Measurements from ENCODE around the gene SMIM38. TPM values are rescaled to one million over a fixed set of nuclear protein-coding genes. Genes with fewer than 3 reads are reported as not detected.

Gene SMIM38
- total RNA-seq, 1 donor: under 0.01 TPM

DNA sequence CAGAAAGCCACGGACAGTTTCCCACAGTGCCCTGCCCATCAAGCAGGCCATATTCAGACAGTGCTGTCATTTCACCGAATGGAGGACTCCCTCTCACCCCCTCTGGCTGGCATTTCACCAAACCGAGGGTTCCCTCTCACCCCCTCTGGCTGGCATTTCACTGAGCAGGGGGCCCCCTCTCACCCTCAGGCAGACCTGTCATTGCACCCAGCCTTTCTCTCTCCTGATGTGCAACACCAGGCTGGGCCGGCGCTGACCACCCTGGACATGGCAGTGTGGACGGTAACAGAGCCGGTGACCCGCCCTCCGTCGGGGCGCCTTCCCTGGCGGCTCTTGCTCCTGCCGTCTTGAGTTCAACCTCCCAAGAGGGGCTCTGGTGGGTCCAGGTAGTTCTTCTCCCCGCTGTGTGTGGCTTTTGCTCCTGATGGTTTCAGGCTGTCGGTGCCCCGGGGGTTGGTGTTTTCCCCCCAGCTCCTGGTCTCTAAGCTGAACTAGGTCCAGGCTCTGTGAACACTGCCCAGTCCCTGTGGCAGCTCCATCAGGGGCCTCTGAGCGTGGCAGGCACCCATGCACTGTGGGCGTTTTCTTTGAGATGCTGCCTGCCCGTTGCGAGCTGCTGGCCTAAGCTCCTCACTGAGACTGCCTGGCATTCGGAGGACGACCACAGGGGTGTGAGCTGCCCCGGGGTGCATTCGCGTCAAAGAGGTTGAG lies 46.9 kb downstream of the SMIM38 start:
- TF ChIP-seq, protein P1, sequence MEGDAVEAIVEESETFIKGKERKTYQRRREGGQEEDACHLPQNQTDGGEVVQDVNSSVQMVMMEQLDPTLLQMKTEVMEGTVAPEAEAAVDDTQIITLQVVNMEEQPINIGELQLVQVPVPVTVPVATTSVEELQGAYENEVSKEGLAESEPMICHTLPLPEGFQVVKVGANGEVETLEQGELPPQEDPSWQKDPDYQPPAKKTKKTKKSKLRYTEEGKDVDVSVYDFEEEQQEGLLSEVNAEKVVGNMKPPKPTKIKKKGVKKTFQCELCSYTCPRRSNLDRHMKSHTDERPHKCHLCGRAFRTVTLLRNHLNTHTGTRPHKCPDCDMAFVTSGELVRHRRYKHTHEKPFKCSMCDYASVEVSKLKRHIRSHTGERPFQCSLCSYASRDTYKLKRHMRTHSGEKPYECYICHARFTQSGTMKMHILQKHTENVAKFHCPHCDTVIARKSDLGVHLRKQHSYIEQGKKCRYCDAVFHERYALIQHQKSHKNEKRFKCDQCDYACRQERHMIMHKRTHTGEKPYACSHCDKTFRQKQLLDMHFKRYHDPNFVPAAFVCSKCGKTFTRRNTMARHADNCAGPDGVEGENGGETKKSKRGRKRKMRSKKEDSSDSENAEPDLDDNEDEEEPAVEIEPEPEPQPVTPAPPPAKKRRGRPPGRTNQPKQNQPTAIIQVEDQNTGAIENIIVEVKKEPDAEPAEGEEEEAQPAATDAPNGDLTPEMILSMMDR (IDR thresholded peaks at IDR 0.05; ENCODE audit: insufficient read depth, low read depth, low read length): no peak
- DNase-seq (ENCODE audit: low read depth): no peak
- H3K4me3 ChIP-seq (ENCODE audit: low read depth, low read length): no peak overlapping the region

DNA sequence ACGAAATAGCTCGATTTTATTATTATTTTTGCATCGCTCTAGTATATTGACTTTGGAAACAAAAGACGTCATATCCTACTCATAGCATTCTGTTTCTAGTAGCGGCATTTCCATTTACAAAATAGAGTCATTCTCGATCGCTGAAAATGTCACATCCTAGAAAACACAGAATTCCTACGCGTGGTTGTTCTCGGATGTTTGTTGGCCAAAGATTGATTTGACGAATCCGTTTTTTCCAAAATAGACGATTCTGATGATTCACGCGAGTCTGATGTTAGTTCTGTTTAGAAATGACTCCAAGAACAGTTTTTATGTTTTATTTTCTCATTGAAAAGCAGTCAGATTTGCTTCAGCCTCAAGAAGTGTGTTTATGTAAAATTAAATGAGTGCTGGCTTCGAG lies 47.6 kb downstream of the SMIM38 start:
- no peak for DNase-seq (ENCODE audit: low read depth)
- TF ChIP-seq, protein P1 (IDR thresholded peaks at IDR 0.05; ENCODE audit: insufficient read depth, low read depth, low read length): no peak
- H3K4me3 ChIP-seq (ENCODE audit: low read depth, low read length): no peak overlapping the region

DNA sequence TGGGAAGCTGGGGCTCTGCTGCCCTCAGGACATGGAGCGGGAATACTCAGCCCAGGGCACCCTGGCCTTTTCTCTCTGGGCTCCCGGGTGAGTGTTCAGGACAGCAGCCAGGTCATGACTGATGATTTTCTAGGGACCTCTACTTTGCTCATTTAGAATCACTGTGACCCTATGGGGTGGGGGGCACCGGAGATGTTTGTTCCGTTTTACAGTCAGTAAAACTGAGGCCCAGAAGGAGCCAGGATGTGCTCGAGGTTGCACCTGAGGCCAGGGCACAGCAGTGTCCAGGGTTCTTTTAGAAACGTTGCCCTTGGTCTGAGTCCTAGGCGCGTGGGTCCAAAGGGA lies 48.1 kb downstream of the SMIM38 start:
- DNase-seq (ENCODE audit: low read depth): no peak
- TF ChIP-seq, protein P1 (IDR thresholded peaks at IDR 0.05; ENCODE audit: insufficient read depth, low read depth, low read length): no peak
- H3K4me3 ChIP-seq (ENCODE audit: low read depth, low read length): no peak overlapping the region

DNA sequence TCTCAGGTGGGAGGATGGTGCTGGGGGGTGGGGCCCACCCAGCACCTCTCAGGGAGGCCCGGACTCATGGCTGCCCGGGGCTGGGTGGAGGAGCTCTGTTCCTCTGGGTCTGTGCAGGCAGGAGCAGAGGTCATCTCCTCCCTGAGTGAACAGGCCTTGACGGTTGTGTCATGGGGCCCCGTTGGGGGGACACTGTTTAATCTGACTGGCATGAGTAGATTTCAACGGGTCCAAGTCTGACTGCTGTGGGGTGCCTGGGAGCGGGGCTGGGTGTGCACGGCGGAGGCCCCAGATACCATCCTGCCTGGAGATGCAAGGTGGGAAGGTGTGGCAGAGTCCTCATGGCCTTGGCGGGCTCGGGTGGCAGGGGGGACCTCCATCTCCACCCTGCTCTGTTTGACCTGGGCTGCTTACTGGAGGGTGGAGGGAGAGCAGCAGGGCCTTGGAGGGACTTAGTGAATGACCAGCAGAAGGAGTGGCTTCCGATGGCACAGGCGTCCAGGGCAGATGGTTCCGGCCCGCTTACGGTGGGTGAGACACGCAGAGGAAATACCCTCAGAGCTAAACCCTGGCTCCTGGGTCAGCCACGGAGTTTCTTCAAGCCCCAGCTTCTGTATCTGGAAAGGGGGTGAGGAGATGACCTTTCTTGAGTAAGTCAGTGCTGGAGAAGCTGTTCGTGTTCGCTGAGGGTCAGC lies 48.7 kb downstream of the SMIM38 start:
- TF ChIP-seq, protein P1 (IDR thresholded peaks at IDR 0.05; ENCODE audit: insufficient read depth, low read depth, low read length): no peak
- H3K4me3 ChIP-seq (ENCODE audit: low read depth, low read length): no peak overlapping the region
- no peak for DNase-seq (ENCODE audit: low read depth)

DNA sequence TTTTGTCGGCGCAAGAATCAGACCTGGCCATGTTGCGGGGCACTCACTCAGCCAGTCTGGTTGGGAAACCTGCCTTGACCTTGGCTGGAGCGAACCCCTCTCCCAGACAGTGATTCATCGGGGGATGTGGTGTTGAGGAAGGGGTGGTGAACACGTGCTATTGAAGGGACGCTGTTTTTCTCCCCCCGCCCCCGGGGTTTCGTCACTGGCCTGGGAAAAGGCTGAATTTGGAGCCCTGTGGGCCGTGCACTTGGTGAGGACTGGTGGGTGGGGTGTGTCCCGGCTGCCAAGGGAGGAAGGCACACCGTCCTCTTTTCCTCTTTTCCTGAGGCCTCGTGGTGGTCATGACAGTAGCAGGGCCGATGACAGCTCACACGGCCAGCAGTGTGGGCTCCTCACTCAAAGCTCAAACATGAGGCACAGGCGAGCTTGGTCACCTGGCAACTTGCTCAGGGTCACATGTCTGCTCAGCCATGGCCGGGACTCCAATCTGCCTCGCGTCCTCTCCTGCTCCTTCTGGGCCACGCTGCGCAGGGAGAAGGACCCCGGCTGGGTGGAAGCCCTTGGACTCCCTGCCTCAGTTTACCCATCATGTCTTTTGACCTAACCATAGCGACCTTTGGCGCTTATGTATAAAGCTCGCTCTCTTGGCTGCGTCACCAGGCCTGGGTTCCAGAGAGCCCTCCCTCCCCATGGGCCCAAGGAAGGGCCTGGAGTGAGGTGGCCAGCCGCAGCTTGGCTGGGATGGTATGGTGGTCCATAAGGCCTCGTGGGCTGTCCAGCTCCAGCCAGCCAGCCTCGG lies 49.4 kb downstream of the SMIM38 start:
- TF ChIP-seq, protein P1 (IDR thresholded peaks at IDR 0.05; ENCODE audit: insufficient read depth, low read depth, low read length): no peak
- no peak overlapping the region for H3K4me3 ChIP-seq (ENCODE audit: low read depth, low read length)
- DNase-seq (ENCODE audit: low read depth): no peak

Other genes starting within 250 kb of the SMIM38 start
- not detected in 2 replicates for gene MRGPRD, start 174.9 kb upstream of the SMIM38 start, total RNA-seq
- gene MRGPRF, start 142.7 kb upstream of the SMIM38 start, total RNA-seq: 52.8 and 61.3 TPM in 2 replicates
- 10.4 and 13.5 TPM in 2 replicates for gene TPCN2, start 107.0 kb upstream of the SMIM38 start, total RNA-seq
- 0.86 and 3.2 TPM in 2 replicates for gene MYEOV, start 138.2 kb downstream of the SMIM38 start, total RNA-seq